AG10803 (cell line): Measurements from ENCODE around the gene KLK2.

Experiments
- DNase-seq: peaks from one replicate; pipeline ENCODE4 v3.0.0; 2010; ENCODE audit warnings: low read depth
- H3K4me3 ChIP-seq: 2 replicates; pipeline ENCODE4 v1.5.1; 2011; ENCODE audit warnings: mild to moderate bottlenecking, low read length, control low read depth
- CTCF ChIP-seq: conservative IDR thresholded peaks from 2 replicates; pipeline ENCODE4 v1.5.1; 2011; ENCODE audit warnings: mild to moderate bottlenecking, low read length, control low read depth, inconsistent platforms

Gene KLK2

GRCh38 chr19:50902640-50903039 lies 29.4 kb downstream of the KLK2 start:
- DNase-seq = no peak
- TF ChIP-seq CTCF = no peak
- no peak overlapping the region for H3K4me3 ChIP-seq

GRCh38 chr19:50906217-50906616 lies 33.0 kb downstream of the KLK2 start:
- TF ChIP-seq CTCF = peak; percentile 40
- no peak for DNase-seq
- no peak overlapping the region for H3K4me3 ChIP-seq

- no peak for TF ChIP-seq CTCF
- H3K4me3 ChIP-seq = no peak overlapping the region
- DNase-seq = no peak
These were observed 35.1 kb downstream of the KLK2 start for GRCh38 chr19:50908336-50908735.

- no peak for TF ChIP-seq CTCF
- no peak overlapping the region for H3K4me3 ChIP-seq
- no peak for DNase-seq
These were observed 36.2 kb downstream of the KLK2 start for GRCh38 chr19:50909240-50910070.

- H3K4me3 ChIP-seq = no peak overlapping the region
- no peak for DNase-seq
- no peak for TF ChIP-seq CTCF
These were observed 37.5 kb downstream of the KLK2 start for GRCh38 chr19:50910722-50911121.

- DNase-seq = no peak
- TF ChIP-seq CTCF = no peak
- no peak within 1 kb of the TSS for H3K4me3 ChIP-seq
These were observed 38.2 kb downstream of the KLK2 start, which contains the start of gene KLK4 for GRCh38 chr19:50911206-50912101. Gene KLK4 (minus strand): TSS chr19:50911395. CDS start chr19:50910738, 657 bp downstream.
